LoVo (cell line): ENCODE data around the gene SCLT1.

Experiments
- DNase-seq: peaks from one replicate; pipeline ENCODE4 v3.0.0-alpha.2; 2016; ENCODE audit warnings: low spot score

SCLT1 gene

DNA sequence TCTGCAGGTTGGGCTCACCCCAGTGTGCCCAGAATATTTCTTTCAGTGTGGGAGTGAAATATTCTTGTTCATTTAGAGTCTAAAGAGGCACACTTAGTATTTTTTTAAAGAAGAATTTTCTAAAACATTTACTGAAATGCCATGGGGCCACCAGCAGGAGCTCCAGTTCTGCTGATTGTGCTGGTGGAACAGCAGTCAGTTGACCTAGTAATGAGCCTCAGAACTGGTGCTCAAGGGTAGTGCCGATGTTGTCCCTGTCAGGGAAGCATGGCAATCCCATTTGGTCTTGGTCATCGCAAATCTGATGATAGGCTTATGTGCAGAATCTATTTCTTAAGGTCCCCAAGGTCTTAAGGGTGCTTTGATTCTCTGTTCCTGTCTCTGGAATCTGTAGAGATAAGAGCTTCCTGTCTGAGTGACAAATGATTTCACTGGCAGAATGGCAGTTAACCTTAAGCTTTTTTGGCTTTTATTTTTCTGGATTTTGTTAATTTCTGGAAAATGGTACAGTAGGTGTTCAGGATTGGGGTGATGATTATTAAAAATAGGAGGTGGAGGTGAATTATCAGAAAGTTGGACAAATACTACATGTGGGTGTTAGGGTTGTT, 252.5 kb downstream of the SCLT1 start:
- DNase-seq: no peak

DNA sequence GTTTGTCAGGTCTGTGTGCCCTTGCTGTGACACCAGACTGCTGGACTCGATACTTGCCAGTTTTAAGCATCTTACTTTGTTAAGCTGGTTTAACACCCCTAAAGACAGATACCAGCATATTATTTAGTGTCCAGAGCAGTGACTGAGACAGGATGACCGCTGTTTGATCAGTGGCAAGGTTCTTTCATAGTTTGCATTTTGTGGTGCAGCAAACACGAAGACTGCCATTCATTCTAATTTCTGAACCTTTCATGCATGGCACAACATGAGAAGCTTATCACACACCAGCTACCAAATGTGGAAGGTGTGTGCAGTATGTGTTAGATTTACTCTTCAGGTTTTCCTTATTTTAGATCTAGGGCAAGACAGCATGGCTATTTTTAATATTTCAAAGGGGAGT, 255.7 kb downstream of the SCLT1 start:
- no peak for DNase-seq

DNA sequence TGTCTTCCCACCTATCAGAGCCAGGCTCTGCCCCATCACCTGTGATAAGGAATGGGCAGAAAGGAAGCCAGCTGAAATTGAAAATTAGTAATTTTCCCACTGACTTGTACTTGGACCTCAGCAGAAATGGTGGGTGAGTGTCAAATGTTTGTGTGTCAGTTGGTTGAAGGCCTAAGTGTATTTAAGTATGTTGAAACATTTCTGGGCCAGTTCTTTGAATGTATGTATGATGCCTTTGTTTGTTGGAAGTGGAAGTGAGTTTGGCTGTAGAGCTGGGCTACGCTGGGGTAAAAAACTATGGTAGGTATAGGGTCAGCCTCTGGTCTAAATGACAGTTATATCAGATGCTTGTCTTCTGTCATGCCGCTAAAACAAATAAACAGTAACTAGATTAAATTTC, 256.1 kb downstream of the SCLT1 start:
- no peak for DNase-seq

DNA sequence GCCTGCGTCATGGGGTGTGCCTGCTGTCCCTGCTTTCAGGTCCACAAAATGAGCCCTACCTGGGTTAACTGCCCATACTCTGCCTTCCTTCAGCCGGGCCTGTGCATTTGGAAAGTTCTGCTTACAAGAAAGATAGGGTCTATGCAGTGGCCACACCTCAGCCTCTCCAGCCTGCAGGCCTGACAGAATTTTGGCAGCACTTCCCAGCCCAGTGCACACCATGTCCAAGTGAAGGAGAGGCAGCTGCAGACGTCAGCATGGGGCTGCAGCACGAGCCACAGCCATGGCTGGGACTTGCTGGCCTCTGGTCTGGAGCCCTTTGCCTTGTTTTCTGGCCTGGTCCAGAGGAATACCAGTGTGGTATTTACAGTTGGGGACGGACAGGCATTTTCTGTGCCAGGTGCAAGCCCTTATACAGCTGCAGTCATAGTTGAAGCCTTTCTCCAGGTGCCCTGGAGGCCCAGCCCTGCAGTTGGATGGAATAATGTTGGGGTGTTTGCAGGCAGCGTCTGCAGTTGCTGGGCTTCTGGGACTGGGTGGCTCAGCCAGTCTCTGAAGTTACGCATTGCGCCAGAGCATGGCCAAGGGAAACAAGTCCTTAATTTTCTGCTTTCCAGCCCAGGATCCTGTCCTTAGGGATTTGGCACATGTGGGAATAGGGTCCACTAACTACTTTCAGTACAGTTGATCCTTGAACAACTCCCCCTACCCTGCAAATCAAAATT, 257.7 kb downstream of the SCLT1 start:
- DNase-seq: no peak
